ENCODE data around the gene ACOX2.

ACOX2 gene

GRCh38 chr3:58584690-58585004 is 47.7 kb upstream of the ACOX2 start:
- Histone ChIP-seq H3K9ac (ENCODE audit: low read depth, low read length, poor library complexity, severe bottlenecking) (peak overlapping the region; percentile 52), H3K79me2 (ENCODE audit: insufficient read depth, low read length) (no peaks in the 10 kb centered on the region), H3K9me2 (replicated peaks; ENCODE audit: low read depth, low read length) (no peaks in the 10 kb centered on the region), H3K27me3 (ENCODE audit: insufficient read depth, low read length, poor library complexity, severe bottlenecking) (no peaks in the 10 kb centered on the region), H3F3A (ENCODE audit: low read depth) (no peaks in the 10 kb centered on the region), H3K9me3 (ENCODE audit: insufficient read depth, low read depth, low read length) (no peaks in the 10 kb centered on the region), H4K20me1 (ENCODE audit: insufficient read depth, low read length, poor library complexity, severe bottlenecking) (no peaks in the 10 kb centered on the region), H3K4me3 (ENCODE audit: low read length, poor library complexity, severe bottlenecking) (peak overlapping the region; percentile 78), H3K4me2 (ENCODE audit: low read depth, low read length, poor library complexity, severe bottlenecking) (peak overlapping the region; percentile 79), H3K36me3 (ENCODE audit: insufficient read depth, low read length) (no peaks in the 10 kb centered on the region), H2AFZ (ENCODE audit: low read length) (peak overlapping the region; percentile 90), H3K4me1 (ENCODE audit: insufficient read depth, low read length, poor library complexity, severe bottlenecking) (peaks cover 6% of the 10 kb centered on the region)
- TF ChIP-seq EZH2phosphoT487 (IDR thresholded peaks at IDR 0.05; ENCODE audit: borderline replicate concordance) (no peak), CTCF (conservative IDR thresholded peaks at IDR 0.05; ENCODE audit: low read length) (no peak)

GRCh38 chr3:58581328-58582091 is 44.5 kb upstream of the ACOX2 start:
- H3K9me2 ChIP-seq (replicated peaks; ENCODE audit: low read depth, low read length) = no peaks in the 10 kb centered on the region
- H4K20me1 ChIP-seq (ENCODE audit: insufficient read depth, low read length, poor library complexity, severe bottlenecking) = no peaks in the 10 kb centered on the region
- no peaks in the 10 kb centered on the region for H3F3A ChIP-seq (ENCODE audit: low read depth)
- H3K27me3 ChIP-seq (ENCODE audit: insufficient read depth, low read length, poor library complexity, severe bottlenecking) = no peaks in the 10 kb centered on the region
- no peak overlapping the region for H2AFZ ChIP-seq (ENCODE audit: low read length)
- peaks cover 6% of the 10 kb centered on the region for H3K4me1 ChIP-seq (ENCODE audit: insufficient read depth, low read length, poor library complexity, severe bottlenecking)
- TF ChIP-seq CTCF (conservative IDR thresholded peaks at IDR 0.05; ENCODE audit: low read length) (no peak), EZH2phosphoT487 (IDR thresholded peaks at IDR 0.05; ENCODE audit: borderline replicate concordance) (no peak)
- no peaks in the 10 kb centered on the region for H3K79me2 ChIP-seq (ENCODE audit: insufficient read depth, low read length)
- no peak overlapping the region for H3K9ac ChIP-seq (ENCODE audit: low read depth, low read length, poor library complexity, severe bottlenecking)
- H3K9me3 ChIP-seq (ENCODE audit: insufficient read depth, low read depth, low read length) = no peaks in the 10 kb centered on the region
- H3K4me2 ChIP-seq (ENCODE audit: low read depth, low read length, poor library complexity, severe bottlenecking) = no peak overlapping the region
- H3K36me3 ChIP-seq (ENCODE audit: insufficient read depth, low read length) = no peaks in the 10 kb centered on the region
- H3K4me3 ChIP-seq (ENCODE audit: low read length, poor library complexity, severe bottlenecking) = no peak overlapping the region

- Histone ChIP-seq H4K20me1 (ENCODE audit: insufficient read depth, low read length, poor library complexity, severe bottlenecking) (no peaks in the 10 kb centered on the region), H3K9ac (ENCODE audit: low read depth, low read length, poor library complexity, severe bottlenecking) (no peak overlapping the region), H2AFZ (ENCODE audit: low read length) (no peak overlapping the region), H3K9me3 (ENCODE audit: insufficient read depth, low read depth, low read length) (no peaks in the 10 kb centered on the region), H3K4me3 (ENCODE audit: low read length, poor library complexity, severe bottlenecking) (no peak overlapping the region), H3K4me1 (ENCODE audit: insufficient read depth, low read length, poor library complexity, severe bottlenecking) (peaks cover 4% of the 10 kb centered on the region), H3K4me2 (ENCODE audit: low read depth, low read length, poor library complexity, severe bottlenecking) (no peak overlapping the region), H3K79me2 (ENCODE audit: insufficient read depth, low read length) (no peaks in the 10 kb centered on the region), H3K9me2 (replicated peaks; ENCODE audit: low read depth, low read length) (no peaks in the 10 kb centered on the region), H3K27me3 (ENCODE audit: insufficient read depth, low read length, poor library complexity, severe bottlenecking) (no peaks in the 10 kb centered on the region), H3F3A (ENCODE audit: low read depth) (no peaks in the 10 kb centered on the region), H3K36me3 (ENCODE audit: insufficient read depth, low read length) (no peaks in the 10 kb centered on the region)
- no peak for TF ChIP-seq CTCF (conservative IDR thresholded peaks at IDR 0.05; ENCODE audit: low read length)
Observed at GRCh38 chr3:58580826-58581327, 43.9 kb upstream of the ACOX2 start.
